NCI-H82 (cell line): Measurements from ENCODE around the gene SERPING1.
"Not testable (repeated sequence)": the region's sequence is repeated elsewhere in the genome, so short reads cannot be mapped to it uniquely, and the experiment has no call there.

Source experiments
- DNase-seq: peaks from one replicate; lab custom pipeline; 2025; lab: John Stamatoyannopoulos, UW

SERPING1 gene

GRCh38 chr11:57652230-57652629 is 54.7 kb downstream of the SERPING1 start:
- DNase-seq, result not testable (repeated sequence)

- DNase-seq, result no peak
Observed at GRCh38 chr11:57652662-57653061, 55.2 kb downstream of the SERPING1 start.

- no peak for DNase-seq
Observed at GRCh38 chr11:57653163-57653562, 55.7 kb downstream of the SERPING1 start.

GRCh38 chr11:57656885-57657193 is 59.4 kb downstream of the SERPING1 start:
- no peak for DNase-seq

- peak; percentile 99 for DNase-seq
Observed at GRCh38 chr11:57657194-57658022, 59.9 kb downstream of the SERPING1 start, which contains the start of gene CLP1. TSS of gene CLP1 (plus strand) at chr11:57657762. CDS start at chr11:57659477, 1,715 bp downstream.

GRCh38 chr11:57658023-57658361 is 60.5 kb downstream of the SERPING1 start:
- DNase-seq, result no peak

GRCh38 chr11:57659669-57660068 is 62.2 kb downstream of the SERPING1 start:
- no peak for DNase-seq

GRCh38 chr11:57662893-57663292 is 65.4 kb downstream of the SERPING1 start:
- DNase-seq, result peak; percentile 39

GRCh38 chr11:57663975-57664374 is 66.5 kb downstream of the SERPING1 start:
- DNase-seq, result no peak
